Activated naive CD8-positive, alpha-beta T cell treated with anti-CD3 and anti-CD28 coated beads for 36 hours (primary cell): ENCODE data around the gene NOTCH1. TPM values are rescaled to one million over a fixed set of nuclear protein-coding genes. Genes with fewer than 3 reads are reported as not detected.

Experiments used
- DNase-seq: peaks from one replicate; pipeline ENCODE4 v3.0.0; 2021
- H3K27ac Mint-ChIP-seq: one replicate; pipeline ENCODE4 v1.8.0; 2022; ENCODE audit warnings: mild to moderate bottlenecking, moderate library complexity, mixed read lengths
- H3K27me3 Mint-ChIP-seq: one replicate; pipeline ENCODE4 v1.8.0; 2022; ENCODE audit warnings: mild to moderate bottlenecking, mixed read lengths
- H3K36me3 Mint-ChIP-seq: one replicate; pipeline ENCODE4 v1.8.0; 2021; ENCODE audit warnings: mild to moderate bottlenecking, mixed read lengths
- H3K4me1 Mint-ChIP-seq: one replicate; pipeline ENCODE4 v1.8.0; 2021; ENCODE audit warnings: mixed read lengths
- H3K4me3 Mint-ChIP-seq: one replicate; pipeline ENCODE4 v1.8.0; 2022; ENCODE audit warnings: mild to moderate bottlenecking, moderate library complexity, mixed read lengths
- H3K9me3 Mint-ChIP-seq: one replicate; pipeline ENCODE4 v1.8.0; 2022; ENCODE audit warnings: mixed read lengths
- total RNA-seq, 2 experiments: library from RNA; stranded (reverse); gene quantifications; one replicate each; pipeline ENCODE4 v1.2.3, GENCODE V29; 2021

The NOTCH1 gene
- total RNA-seq, 2 experiments from 2014 or later = 48.2 to 51.6 TPM

GRCh38 chr9:136463578-136463977 lies 82.3 kb downstream of the NOTCH1 start:
- Mint-ChIP-seq H3K9me3 (no peaks in the 10 kb centered on the region), H3K27me3 (no peaks in the 10 kb centered on the region), H3K36me3 (peaks cover 29% of the 10 kb centered on the region), H3K4me3 (no peak overlapping the region), H3K4me1 (no peaks in the 10 kb centered on the region), H3K27ac (no peak overlapping the region)
- DNase-seq = no peak

GRCh38 chr9:136462664-136463063 lies 83.2 kb downstream of the NOTCH1 start:
- H3K9me3 Mint-ChIP-seq = no peaks in the 10 kb centered on the region
- no peak overlapping the region for H3K27ac Mint-ChIP-seq
- DNase-seq = no peak
- peaks cover 29% of the 10 kb centered on the region for H3K36me3 Mint-ChIP-seq
- no peaks in the 10 kb centered on the region for H3K27me3 Mint-ChIP-seq
- no peaks in the 10 kb centered on the region for H3K4me1 Mint-ChIP-seq
- H3K4me3 Mint-ChIP-seq = no peak overlapping the region

- DNase-seq = no peak
- Mint-ChIP-seq H3K4me1 (no peaks in the 10 kb centered on the region), H3K36me3 (peaks cover 29% of the 10 kb centered on the region), H3K27ac (no peak overlapping the region), H3K9me3 (no peaks in the 10 kb centered on the region), H3K27me3 (no peaks in the 10 kb centered on the region), H3K4me3 (no peak overlapping the region)
Observed at GRCh38 chr9:136460772-136461325, 85.0 kb downstream of the NOTCH1 start.

- peaks cover 25% of the 10 kb centered on the region for H3K36me3 Mint-ChIP-seq
Observed at GRCh38 chr9:136459425-136459824, 86.4 kb downstream of the NOTCH1 start.

GRCh38 chr9:136457326-136457725 lies 88.5 kb downstream of the NOTCH1 start:
- no peaks in the 10 kb centered on the region for H3K9me3 Mint-ChIP-seq
- H3K27me3 Mint-ChIP-seq = no peaks in the 10 kb centered on the region
- no peak overlapping the region for H3K4me3 Mint-ChIP-seq
- DNase-seq = no peak
- no peak overlapping the region for H3K27ac Mint-ChIP-seq
- H3K36me3 Mint-ChIP-seq = peaks cover 25% of the 10 kb centered on the region
- H3K4me1 Mint-ChIP-seq = no peaks in the 10 kb centered on the region

More at GRCh38 chr9:136459425-136459824, 86.4 kb downstream of the NOTCH1 start:
- no peak overlapping the region for H3K4me3 Mint-ChIP-seq
- no peaks in the 10 kb centered on the region for H3K4me1 Mint-ChIP-seq
- H3K27me3 Mint-ChIP-seq = no peaks in the 10 kb centered on the region
- no peaks in the 10 kb centered on the region for H3K9me3 Mint-ChIP-seq
- no peak for DNase-seq
- no peak overlapping the region for H3K27ac Mint-ChIP-seq

- Mint-ChIP-seq H3K36me3 (peaks cover 23% of the 10 kb centered on the region), H3K27ac (no peak overlapping the region), H3K9me3 (no peaks in the 10 kb centered on the region), H3K4me1 (no peaks in the 10 kb centered on the region), H3K27me3 (no peaks in the 10 kb centered on the region), H3K4me3 (no peak overlapping the region)
- no peak for DNase-seq
Observed at GRCh38 chr9:136456258-136456657, 89.6 kb downstream of the NOTCH1 start.

GRCh38 chr9:136455043-136456002 lies 90.5 kb downstream of the NOTCH1 start:
- no peaks in the 10 kb centered on the region for H3K9me3 Mint-ChIP-seq
- no peaks in the 10 kb centered on the region for H3K4me1 Mint-ChIP-seq
- no peak overlapping the region for H3K4me3 Mint-ChIP-seq
- peaks cover 24% of the 10 kb centered on the region for H3K36me3 Mint-ChIP-seq
- H3K27me3 Mint-ChIP-seq = no peaks in the 10 kb centered on the region
- no peak for DNase-seq
- H3K27ac Mint-ChIP-seq = no peak overlapping the region

GRCh38 chr9:136454026-136454796 lies 91.6 kb downstream of the NOTCH1 start:
- H3K36me3 Mint-ChIP-seq = peaks cover 20% of the 10 kb centered on the region
- H3K27me3 Mint-ChIP-seq = no peaks in the 10 kb centered on the region
- DNase-seq = no peak
- no peak overlapping the region for H3K27ac Mint-ChIP-seq
- no peaks in the 10 kb centered on the region for H3K9me3 Mint-ChIP-seq
- H3K4me1 Mint-ChIP-seq = no peaks in the 10 kb centered on the region
- H3K4me3 Mint-ChIP-seq = no peak overlapping the region

- no peaks in the 10 kb centered on the region for H3K9me3 Mint-ChIP-seq
- no peak overlapping the region for H3K27ac Mint-ChIP-seq
- no peaks in the 10 kb centered on the region for H3K27me3 Mint-ChIP-seq
- peaks cover 18% of the 10 kb centered on the region for H3K36me3 Mint-ChIP-seq
- no peak overlapping the region for H3K4me3 Mint-ChIP-seq
- no peaks in the 10 kb centered on the region for H3K4me1 Mint-ChIP-seq
- DNase-seq = no peak
Observed at GRCh38 chr9:136453326-136453725, 92.5 kb downstream of the NOTCH1 start.

- Mint-ChIP-seq H3K27ac (no peak overlapping the region), H3K4me3 (no peak overlapping the region), H3K27me3 (no peaks in the 10 kb centered on the region), H3K36me3 (peaks cover 24% of the 10 kb centered on the region), H3K9me3 (no peaks in the 10 kb centered on the region), H3K4me1 (no peaks in the 10 kb centered on the region)
- no peak for DNase-seq
Observed at GRCh38 chr9:136451221-136451877, 94.5 kb downstream of the NOTCH1 start.

- H3K4me1 Mint-ChIP-seq = no peaks in the 10 kb centered on the region
- peaks cover 23% of the 10 kb centered on the region for H3K36me3 Mint-ChIP-seq
- H3K4me3 Mint-ChIP-seq = no peak overlapping the region
- no peak overlapping the region for H3K27ac Mint-ChIP-seq
- H3K9me3 Mint-ChIP-seq = no peaks in the 10 kb centered on the region
- H3K27me3 Mint-ChIP-seq = no peaks in the 10 kb centered on the region
- DNase-seq = no peak
Observed at GRCh38 chr9:136448655-136449054, 97.2 kb downstream of the NOTCH1 start.

GRCh38 chr9:136447173-136447778 lies 98.6 kb downstream of the NOTCH1 start:
- Mint-ChIP-seq H3K27ac (no peak overlapping the region), H3K4me3 (no peak overlapping the region), H3K4me1 (no peaks in the 10 kb centered on the region), H3K9me3 (no peaks in the 10 kb centered on the region), H3K36me3 (peaks cover 17% of the 10 kb centered on the region), H3K27me3 (no peaks in the 10 kb centered on the region)
- no peak for DNase-seq

- Mint-ChIP-seq H3K9me3 (no peaks in the 10 kb centered on the region), H3K27ac (no peak overlapping the region), H3K4me1 (peaks cover 1% of the 10 kb centered on the region), H3K4me3 (no peak overlapping the region), H3K27me3 (no peaks in the 10 kb centered on the region), H3K36me3 (peaks cover 16% of the 10 kb centered on the region)
- DNase-seq = no peak
Observed at GRCh38 chr9:136445799-136446198, 100.0 kb downstream of the NOTCH1 start.
